HUES6 (cell line): ENCODE data around the gene LYG1.

Experiments used
- H3K27ac ChIP-seq: 2 replicates; pipeline ENCODE4 v1.7.0; 2013; ENCODE audit warnings: low read depth, mild to moderate bottlenecking, low read length, inconsistent platforms
- H3K27me3 ChIP-seq: 2 replicates; pipeline ENCODE4 v1.6.1; 2013; ENCODE audit warnings: low read length; ENCODE audit not compliant: control insufficient read depth, insufficient read depth
- H3K36me3 ChIP-seq: 2 replicates; pipeline ENCODE4 v1.6.1; 2013; ENCODE audit warnings: low read length; ENCODE audit not compliant: control insufficient read depth, insufficient read depth
- H3K4me1 ChIP-seq: 2 replicates; pipeline ENCODE4 v1.6.1; 2013; ENCODE audit warnings: low read length; ENCODE audit not compliant: control insufficient read depth, insufficient read depth
- H3K4me3 ChIP-seq: 2 replicates; pipeline ENCODE4 v1.5.1; 2013; ENCODE audit warnings: low read depth, low read length
- H3K9ac ChIP-seq: one replicate; pipeline ENCODE4 v1.6.1; 2013; ENCODE audit warnings: mild to moderate bottlenecking, low read length
- H3K9me3 ChIP-seq: 2 replicates; pipeline ENCODE4 v1.6.1; 2013; ENCODE audit warnings: low read depth, low read length; ENCODE audit not compliant: control insufficient read depth, insufficient read depth

The LYG1 gene

DNA sequence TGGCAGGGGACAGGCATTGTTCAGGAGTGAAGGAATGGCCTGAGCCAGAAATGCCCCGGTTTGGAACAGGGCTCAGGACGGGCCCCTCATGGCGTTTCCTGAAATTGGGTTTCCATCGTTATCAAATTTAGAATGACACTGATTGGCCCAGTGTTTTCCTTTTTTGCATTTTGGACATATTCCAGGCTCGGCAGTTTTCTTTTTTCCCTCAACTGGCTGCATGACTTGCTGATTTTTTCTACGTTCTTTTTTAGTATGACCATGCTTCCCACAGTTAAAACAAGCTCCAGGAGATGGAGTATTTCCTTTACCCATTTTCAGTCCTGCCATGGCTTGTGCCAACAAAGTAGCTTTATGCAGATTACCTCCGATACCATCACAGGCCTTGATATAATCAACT lies 25.1 kb downstream of the LYG1 start:
- H3K9ac ChIP-seq: no peak overlapping the region
- no peak overlapping the region for H3K27ac ChIP-seq
- no peak overlapping the region for H3K4me3 ChIP-seq
- peaks cover 4% of the 10 kb centered on the region; the same call in 1 of the 2 replicates for H3K36me3 ChIP-seq
- no peaks in the 10 kb centered on the region for H3K4me1 ChIP-seq
- peaks cover 32% of the 10 kb centered on the region for H3K9me3 ChIP-seq
- no peaks in the 10 kb centered on the region for H3K27me3 ChIP-seq

DNA sequence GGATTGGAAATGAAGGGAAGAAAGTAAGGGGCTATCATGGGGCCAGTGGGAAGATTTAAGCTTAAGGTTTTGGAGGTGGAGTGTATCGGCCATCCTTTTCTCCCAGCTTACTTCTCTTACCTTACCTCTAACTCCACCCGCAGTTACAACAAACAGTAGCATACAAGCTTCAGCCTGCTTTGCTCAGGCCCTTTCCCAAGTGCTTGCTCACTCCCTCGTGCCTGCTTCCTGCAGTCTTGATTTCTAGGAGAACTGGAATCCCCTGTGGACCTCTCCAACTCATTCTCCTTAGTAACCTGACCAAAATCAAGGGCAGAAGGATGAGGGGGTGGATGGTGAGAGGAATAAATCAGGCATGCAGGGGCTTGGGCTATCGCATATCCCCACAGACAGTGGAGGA lies 39.8 kb downstream of the LYG1 start:
- Histone ChIP-seq H3K36me3 (no peaks in the 10 kb centered on the region), H3K4me1 (no peaks in the 10 kb centered on the region), H3K27me3 (no peaks in the 10 kb centered on the region), H3K27ac (no peak overlapping the region), H3K4me3 (no peak overlapping the region), H3K9ac (no peak overlapping the region), H3K9me3 (no peaks in the 10 kb centered on the region; the same call in 1 of the 2 replicates)

DNA sequence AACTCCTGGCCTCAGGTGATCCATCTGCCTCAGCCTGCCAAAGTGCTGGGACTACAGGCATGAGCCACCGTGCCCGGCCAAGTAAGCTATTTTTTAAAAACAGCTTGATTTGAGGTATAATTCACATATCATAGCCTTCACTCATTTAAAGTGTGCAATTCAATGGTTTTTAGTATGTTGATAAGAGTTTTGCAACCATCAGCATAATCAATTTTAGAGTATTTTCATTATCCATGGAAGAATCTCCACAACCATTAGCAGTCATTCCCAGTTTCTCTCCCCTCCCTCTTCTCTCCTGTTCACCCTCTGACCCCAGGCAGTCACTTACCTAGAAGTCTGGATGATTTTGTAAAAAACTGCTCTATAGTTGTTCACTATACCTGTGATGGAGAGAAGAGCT lies 40.8 kb downstream of the LYG1 start:
- Histone ChIP-seq H3K4me1 (no peaks in the 10 kb centered on the region), H3K4me3 (no peak overlapping the region), H3K9ac (no peak overlapping the region), H3K36me3 (no peaks in the 10 kb centered on the region), H3K9me3 (no peaks in the 10 kb centered on the region; the same call in 1 of the 2 replicates), H3K27me3 (no peaks in the 10 kb centered on the region), H3K27ac (no peak overlapping the region)

- H3K9me3 ChIP-seq: no peaks in the 10 kb centered on the region; the same call in 1 of the 2 replicates
- no peak overlapping the region for H3K27ac ChIP-seq
- H3K4me3 ChIP-seq: no peak overlapping the region
- H3K9ac ChIP-seq: no peak overlapping the region
- H3K36me3 ChIP-seq: no peaks in the 10 kb centered on the region
- no peaks in the 10 kb centered on the region for H3K27me3 ChIP-seq
- H3K4me1 ChIP-seq: no peaks in the 10 kb centered on the region
These were observed 41.5 kb downstream of the LYG1 start for GRCh38 chr2:99259465-99259864.

- H3K9ac ChIP-seq: no peak overlapping the region
- no peak overlapping the region for H3K27ac ChIP-seq
- H3K4me1 ChIP-seq: no peaks in the 10 kb centered on the region
- no peaks in the 10 kb centered on the region for H3K36me3 ChIP-seq
- H3K27me3 ChIP-seq: no peaks in the 10 kb centered on the region
- H3K4me3 ChIP-seq: no peak overlapping the region
- H3K9me3 ChIP-seq: no peaks in the 10 kb centered on the region
These were observed 44.3 kb downstream of the LYG1 start for GRCh38 chr2:99256677-99257076.

- Histone ChIP-seq H3K27me3 (no peaks in the 10 kb centered on the region), H3K4me3 (no peak within 1 kb of the TSS), H3K36me3 (no peaks in the 10 kb centered on the region), H3K9ac (no peak within 1 kb of the TSS), H3K4me1 (no peaks in the 10 kb centered on the region), H3K9me3 (peaks cover under 1% of the 10 kb centered on the region), H3K27ac (no peak within 1 kb of the TSS)
These were observed 45.3 kb downstream of the LYG1 start, which contains the start of gene LYG2 for GRCh38 chr2:99255491-99256318. Gene LYG2, minus strand, starts transcription at chr2:99255666. Its CDS starts 1,406 bp downstream, at chr2:99254260.

- peaks cover 3% of the 10 kb centered on the region for H3K9me3 ChIP-seq
- H3K27ac ChIP-seq: no peak overlapping the region
These were observed 51.0 kb downstream of the LYG1 start for GRCh38 chr2:99249951-99250350.

DNA sequence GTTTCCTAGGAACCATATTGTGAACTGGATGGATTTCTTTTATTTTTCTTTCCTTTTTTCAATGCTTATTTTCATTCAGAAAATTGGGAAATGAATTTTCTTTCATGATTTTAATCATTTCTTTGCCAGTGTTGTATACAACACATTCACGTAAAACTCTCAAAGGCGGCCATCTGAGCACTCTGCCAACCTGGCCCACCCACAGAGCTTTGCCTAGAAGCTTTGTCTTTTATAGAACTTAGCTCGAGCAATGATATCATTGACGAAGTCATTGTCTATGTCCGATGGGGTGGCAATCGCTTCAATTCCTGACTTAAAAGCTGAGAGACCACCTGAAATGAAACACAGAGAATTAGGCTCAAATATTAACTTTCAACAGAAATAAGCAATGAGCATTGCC lies 58.8 kb downstream of the LYG1 start:
- Histone ChIP-seq H3K9me3 (no peaks in the 10 kb centered on the region), H3K4me1 (no peaks in the 10 kb centered on the region), H3K4me3 (no peak overlapping the region), H3K36me3 (no peaks in the 10 kb centered on the region), H3K9ac (no peak overlapping the region), H3K27me3 (no peaks in the 10 kb centered on the region), H3K27ac (no peak overlapping the region)

More at GRCh38 chr2:99249951-99250350, 51.0 kb downstream of the LYG1 start:
- no peak overlapping the region for H3K9ac ChIP-seq
- H3K4me1 ChIP-seq: no peaks in the 10 kb centered on the region
- H3K4me3 ChIP-seq: no peak overlapping the region
- no peaks in the 10 kb centered on the region for H3K27me3 ChIP-seq
- H3K36me3 ChIP-seq: no peaks in the 10 kb centered on the region

- no peak overlapping the region for H3K27ac ChIP-seq
- no peaks in the 10 kb centered on the region for H3K9me3 ChIP-seq
- H3K27me3 ChIP-seq: no peaks in the 10 kb centered on the region
- no peak overlapping the region for H3K9ac ChIP-seq
- no peak overlapping the region for H3K4me3 ChIP-seq
- no peaks in the 10 kb centered on the region for H3K4me1 ChIP-seq
- H3K36me3 ChIP-seq: no peaks in the 10 kb centered on the region
These were observed 60.6 kb downstream of the LYG1 start for GRCh38 chr2:99240431-99240830.

GRCh38 chr2:99238599-99238998 lies 62.4 kb downstream of the LYG1 start:
- H3K9ac ChIP-seq: no peak overlapping the region
- no peaks in the 10 kb centered on the region for H3K36me3 ChIP-seq
- no peaks in the 10 kb centered on the region for H3K27me3 ChIP-seq
- no peaks in the 10 kb centered on the region for H3K9me3 ChIP-seq
- H3K4me1 ChIP-seq: no peaks in the 10 kb centered on the region
- H3K4me3 ChIP-seq: no peak overlapping the region
- H3K27ac ChIP-seq: no peak overlapping the region
